Upper lobe of left lung (tissue), 4 donors: Measurements from ENCODE around the gene CPNE4.

Experiments
- EP300 ChIP-seq, 4 donors: sonication (generic); formaldehyde crosslinking; IDR thresholded peaks; one replicate each; pipeline ENCODE4 v1.5.1; 2017; ENCODE audit warnings: antibody characterized with exemption in 4 of 4, control low read depth in 2 of 4
- POLR2A ChIP-seq, 4 donors: fragments of 450-650 bp; IDR thresholded peaks; one replicate each; pipeline ENCODE4 v1.5.1; 2016 to 2017; ENCODE audit warnings: antibody characterized with exemption in 4 of 4, mild to moderate bottlenecking in 2 of 4
- POLR2AphosphoS5 ChIP-seq, 2 donors: sonication (generic); formaldehyde crosslinking; IDR thresholded peaks; one replicate each; pipeline ENCODE4 v1.5.1; 2017; ENCODE audit warnings: antibody characterized with exemption in 2 of 2
- TF ChIP-seq, protein P1 (sequence below), 6 experiments: fragments of 450-650 bp in 4 of 6; fragments of 200-600 bp in 2 of 6; sonication (generic) in 2 of 6; IDR thresholded peaks; one replicate each; pipeline ENCODE4 v1.5.1; 2016 to 2019; ENCODE audit warnings: antibody characterized with exemption in 6 of 6

DNA sequence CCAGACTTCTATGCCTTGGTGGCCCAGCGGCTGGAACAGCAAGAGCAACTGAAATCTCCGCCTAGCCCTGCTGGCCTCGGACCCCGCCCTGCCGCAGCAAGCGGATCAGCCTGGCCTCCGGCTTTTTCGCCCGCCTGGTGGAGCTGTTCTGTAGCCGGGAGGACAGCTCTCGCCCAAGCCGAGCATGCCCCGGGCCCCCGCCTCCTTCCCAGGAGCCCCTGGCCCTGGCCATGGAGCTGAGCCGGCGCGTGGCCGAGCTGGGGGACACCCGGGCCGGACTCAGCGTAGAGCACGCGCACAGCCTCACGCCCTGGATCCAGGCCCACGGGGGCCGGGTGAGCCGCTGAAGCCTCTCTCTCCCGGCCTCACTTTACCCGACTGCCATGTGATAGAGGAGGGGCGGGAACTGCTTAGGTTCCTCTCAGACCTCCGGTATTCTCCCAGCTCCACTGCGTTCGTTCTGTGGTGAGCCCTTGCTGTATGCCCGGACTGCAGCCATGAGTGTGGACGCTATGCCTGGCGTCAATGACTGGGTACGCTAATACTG, 507.9 kb downstream of the CPNE4 start:
- TF ChIP-seq, protein P1, sequence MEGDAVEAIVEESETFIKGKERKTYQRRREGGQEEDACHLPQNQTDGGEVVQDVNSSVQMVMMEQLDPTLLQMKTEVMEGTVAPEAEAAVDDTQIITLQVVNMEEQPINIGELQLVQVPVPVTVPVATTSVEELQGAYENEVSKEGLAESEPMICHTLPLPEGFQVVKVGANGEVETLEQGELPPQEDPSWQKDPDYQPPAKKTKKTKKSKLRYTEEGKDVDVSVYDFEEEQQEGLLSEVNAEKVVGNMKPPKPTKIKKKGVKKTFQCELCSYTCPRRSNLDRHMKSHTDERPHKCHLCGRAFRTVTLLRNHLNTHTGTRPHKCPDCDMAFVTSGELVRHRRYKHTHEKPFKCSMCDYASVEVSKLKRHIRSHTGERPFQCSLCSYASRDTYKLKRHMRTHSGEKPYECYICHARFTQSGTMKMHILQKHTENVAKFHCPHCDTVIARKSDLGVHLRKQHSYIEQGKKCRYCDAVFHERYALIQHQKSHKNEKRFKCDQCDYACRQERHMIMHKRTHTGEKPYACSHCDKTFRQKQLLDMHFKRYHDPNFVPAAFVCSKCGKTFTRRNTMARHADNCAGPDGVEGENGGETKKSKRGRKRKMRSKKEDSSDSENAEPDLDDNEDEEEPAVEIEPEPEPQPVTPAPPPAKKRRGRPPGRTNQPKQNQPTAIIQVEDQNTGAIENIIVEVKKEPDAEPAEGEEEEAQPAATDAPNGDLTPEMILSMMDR (IDR thresholded peaks at IDR 0.05): no peak
- TF ChIP-seq POLR2AphosphoS5 (IDR thresholded peaks at IDR 0.05) (no peak), POLR2A (IDR thresholded peaks at IDR 0.05) (no peak), EP300 (IDR thresholded peaks at IDR 0.05) (no peak)
